ENCODE results near the gene GDPD4. TPM values are rescaled to one million over a fixed set of nuclear protein-coding genes. Genes with fewer than 3 reads are reported as not detected.

GDPD4 gene
- total RNA-seq, 1 donor from 2014 or later, result not detected

DNA sequence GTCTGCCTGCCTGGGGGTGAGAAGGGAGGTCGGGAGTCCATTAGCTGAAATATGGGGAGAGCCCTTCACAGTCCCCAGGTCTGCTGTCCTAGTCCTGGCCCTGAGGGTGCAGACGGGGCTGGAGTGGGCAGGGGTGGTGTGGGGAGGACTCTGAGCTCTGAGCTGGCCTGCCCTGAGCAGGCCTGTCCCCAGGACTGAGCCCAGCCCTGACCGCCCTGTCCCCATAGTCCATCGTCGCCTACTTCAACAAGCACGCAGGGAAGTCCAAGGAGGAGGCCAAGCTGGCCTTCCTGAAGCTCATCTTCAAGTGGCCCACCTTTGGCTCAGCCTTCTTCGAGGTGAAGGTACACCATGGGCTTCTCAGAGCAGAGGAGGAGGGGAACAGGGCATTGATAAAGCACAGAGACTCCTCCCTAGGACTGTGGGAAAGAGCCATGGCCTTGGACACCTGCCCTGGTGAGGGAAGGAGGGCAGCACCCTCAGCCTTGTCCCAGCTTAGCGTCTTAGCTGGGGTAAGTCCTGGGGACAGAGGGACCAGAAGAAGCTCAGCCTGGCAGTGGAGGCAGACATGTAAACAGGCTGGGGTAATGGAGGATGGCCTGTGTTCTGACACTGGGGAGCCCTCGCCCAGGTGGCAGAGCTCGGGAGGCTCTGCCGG, 89.8 kb downstream of the GDPD4 start:
- Histone ChIP-seq H3K36me3 (ENCODE audit: control insufficient read depth, insufficient read depth, low read length) (no peaks in the 10 kb centered on the region), H3K4me3 (ENCODE audit: low read depth, low read length) (no peak overlapping the region), H3K27me3 (ENCODE audit: control insufficient read depth, insufficient read depth, low read length) (no peaks in the 10 kb centered on the region)
- DNase-seq (ENCODE audit: low read depth), result no peak
- no peak for FAIRE-seq
- TF ChIP-seq, protein P1, sequence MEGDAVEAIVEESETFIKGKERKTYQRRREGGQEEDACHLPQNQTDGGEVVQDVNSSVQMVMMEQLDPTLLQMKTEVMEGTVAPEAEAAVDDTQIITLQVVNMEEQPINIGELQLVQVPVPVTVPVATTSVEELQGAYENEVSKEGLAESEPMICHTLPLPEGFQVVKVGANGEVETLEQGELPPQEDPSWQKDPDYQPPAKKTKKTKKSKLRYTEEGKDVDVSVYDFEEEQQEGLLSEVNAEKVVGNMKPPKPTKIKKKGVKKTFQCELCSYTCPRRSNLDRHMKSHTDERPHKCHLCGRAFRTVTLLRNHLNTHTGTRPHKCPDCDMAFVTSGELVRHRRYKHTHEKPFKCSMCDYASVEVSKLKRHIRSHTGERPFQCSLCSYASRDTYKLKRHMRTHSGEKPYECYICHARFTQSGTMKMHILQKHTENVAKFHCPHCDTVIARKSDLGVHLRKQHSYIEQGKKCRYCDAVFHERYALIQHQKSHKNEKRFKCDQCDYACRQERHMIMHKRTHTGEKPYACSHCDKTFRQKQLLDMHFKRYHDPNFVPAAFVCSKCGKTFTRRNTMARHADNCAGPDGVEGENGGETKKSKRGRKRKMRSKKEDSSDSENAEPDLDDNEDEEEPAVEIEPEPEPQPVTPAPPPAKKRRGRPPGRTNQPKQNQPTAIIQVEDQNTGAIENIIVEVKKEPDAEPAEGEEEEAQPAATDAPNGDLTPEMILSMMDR (IDR thresholded peaks at IDR 0.05; ENCODE audit: insufficient read depth, low read length, severe bottlenecking), result no peak

DNA sequence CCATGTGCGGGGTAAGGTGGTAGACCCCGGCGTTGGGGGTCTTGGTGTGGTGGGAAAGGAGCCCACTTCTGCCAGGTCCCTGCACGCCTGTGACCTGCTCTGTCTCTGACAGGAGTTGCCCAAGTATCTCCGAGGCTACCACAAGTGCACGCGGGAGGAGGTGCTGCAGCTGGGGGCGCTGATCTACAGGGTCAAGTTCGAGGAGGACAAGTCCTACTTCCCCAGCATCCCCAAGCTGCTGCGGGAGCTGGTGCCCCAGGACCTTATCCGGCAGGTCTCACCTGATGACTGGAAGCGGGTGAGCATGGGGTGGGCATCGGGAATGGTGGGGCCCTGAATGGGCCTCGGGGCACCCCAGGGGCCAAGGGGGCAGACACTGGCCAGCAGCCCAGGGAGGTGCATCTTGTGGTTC, 90.4 kb downstream of the GDPD4 start:
- no peak overlapping the region for H3K4me3 ChIP-seq (ENCODE audit: low read depth, low read length)
- DNase-seq (ENCODE audit: low read depth), result no peak
- FAIRE-seq, result no peak
- H3K36me3 ChIP-seq (ENCODE audit: control insufficient read depth, insufficient read depth, low read length), result no peaks in the 10 kb centered on the region
- no peaks in the 10 kb centered on the region for H3K27me3 ChIP-seq (ENCODE audit: control insufficient read depth, insufficient read depth, low read length)
- TF ChIP-seq, protein P1 (IDR thresholded peaks at IDR 0.05; ENCODE audit: insufficient read depth, low read length, severe bottlenecking), result no peak

DNA sequence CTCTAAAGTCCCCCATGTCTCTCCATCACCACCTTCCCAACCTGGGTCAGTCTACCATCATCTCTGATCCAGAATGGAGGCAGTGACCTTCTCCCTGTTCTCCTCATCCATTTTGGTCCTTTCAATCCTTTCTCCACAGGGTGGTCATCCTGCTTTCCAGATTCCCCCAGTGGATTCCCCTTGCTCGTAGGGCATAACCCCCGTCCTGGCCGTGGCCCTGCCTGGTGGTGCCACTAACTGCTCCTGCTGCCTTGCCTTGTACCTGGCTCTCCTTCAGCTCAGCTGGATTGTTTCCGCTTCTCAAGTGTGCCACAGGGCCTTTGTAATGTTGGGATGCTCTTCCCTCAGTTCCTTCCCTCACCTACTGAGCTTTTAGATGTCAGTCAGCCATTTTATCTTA, 91.8 kb downstream of the GDPD4 start:
- Histone ChIP-seq H3K36me3 (ENCODE audit: control insufficient read depth, insufficient read depth, low read length) (no peaks in the 10 kb centered on the region), H3K27me3 (ENCODE audit: control insufficient read depth, insufficient read depth, low read length) (no peaks in the 10 kb centered on the region), H3K4me3 (ENCODE audit: low read depth, low read length) (no peak overlapping the region)
- DNase-seq (ENCODE audit: low read depth), result no peak
- TF ChIP-seq, protein P1 (IDR thresholded peaks at IDR 0.05; ENCODE audit: insufficient read depth, low read length, severe bottlenecking), result no peak
- no peak for FAIRE-seq

DNA sequence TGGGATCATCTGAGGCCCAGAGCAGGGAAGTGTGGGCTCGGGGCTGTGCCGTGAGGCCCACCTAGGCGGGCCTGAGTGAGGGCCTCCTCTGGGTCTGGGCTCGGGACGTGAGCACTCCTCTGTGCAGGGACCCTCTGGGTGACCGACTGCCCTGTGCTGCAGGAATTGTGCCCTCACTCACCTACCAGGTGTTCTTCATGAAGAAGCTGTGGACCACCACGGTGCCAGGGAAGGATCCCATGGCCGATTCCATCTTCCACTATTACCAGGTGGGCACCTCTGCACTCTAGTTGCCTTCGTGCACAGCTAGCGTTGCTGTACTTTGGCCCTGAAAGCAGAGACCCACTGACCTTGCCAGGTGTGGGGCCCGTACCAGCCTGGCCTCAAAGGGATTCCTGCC, 93.0 kb downstream of the GDPD4 start:
- FAIRE-seq, result no peak
- DNase-seq (ENCODE audit: low read depth), result no peak
- Histone ChIP-seq H3K36me3 (ENCODE audit: control insufficient read depth, insufficient read depth, low read length) (no peaks in the 10 kb centered on the region), H3K27me3 (ENCODE audit: control insufficient read depth, insufficient read depth, low read length) (no peaks in the 10 kb centered on the region), H3K4me3 (ENCODE audit: low read depth, low read length) (no peak overlapping the region)
- TF ChIP-seq, protein P1 (IDR thresholded peaks at IDR 0.05; ENCODE audit: insufficient read depth, low read length, severe bottlenecking), result no peak

DNA sequence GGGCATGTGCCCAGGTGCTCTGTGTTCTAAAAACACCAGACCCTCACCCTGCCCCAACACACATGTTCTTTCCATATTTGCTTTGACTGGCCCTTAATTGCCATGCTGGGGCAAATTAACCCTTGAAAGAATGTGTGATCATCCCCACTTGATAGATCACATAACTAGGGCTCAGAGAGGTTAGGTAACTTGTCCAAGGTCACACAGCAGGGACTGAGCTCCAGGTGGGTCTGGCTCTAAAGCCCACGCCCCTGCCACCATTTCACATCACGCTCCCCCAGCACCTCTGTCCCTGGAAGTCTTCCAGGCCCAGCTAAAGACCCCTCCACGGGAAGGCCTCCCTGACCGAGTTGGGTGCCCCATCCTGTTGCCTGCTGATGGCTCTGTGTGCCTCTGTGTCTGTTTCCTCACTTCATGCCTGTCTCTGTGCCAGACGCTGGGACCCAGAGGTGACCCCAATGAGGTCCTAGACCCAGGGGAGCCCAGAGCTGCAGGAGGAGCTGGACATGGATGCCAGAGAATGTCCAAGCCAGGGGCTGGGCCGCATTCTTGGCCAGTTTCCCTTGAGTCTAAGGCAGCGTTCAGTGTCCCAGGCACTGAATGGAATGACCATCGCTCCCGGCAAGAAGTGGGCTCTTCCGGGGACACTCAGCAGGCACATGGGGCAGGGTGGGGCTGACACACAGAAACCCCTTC, 93.7 kb downstream of the GDPD4 start:
- FAIRE-seq, result no peak
- H3K4me3 ChIP-seq (ENCODE audit: low read depth, low read length), result no peak overlapping the region
- no peaks in the 10 kb centered on the region for H3K27me3 ChIP-seq (ENCODE audit: control insufficient read depth, insufficient read depth, low read length)
- H3K36me3 ChIP-seq (ENCODE audit: control insufficient read depth, insufficient read depth, low read length), result no peaks in the 10 kb centered on the region
- DNase-seq (ENCODE audit: low read depth), result no peak
- TF ChIP-seq, protein P1 (IDR thresholded peaks at IDR 0.05; ENCODE audit: insufficient read depth, low read length, severe bottlenecking), result no peak
